ENCODE results near the gene MAP3K13. TPM values are rescaled to one million over a fixed set of nuclear protein-coding genes. Genes with fewer than 3 reads are reported as not detected.

Gene MAP3K13
- total RNA-seq, 2 experiments from 2014 or later: 9.9 to 13.9 TPM

GRCh38 chr3:185330238-185330637 lies 32.7 kb upstream of the MAP3K13 start:
- no peak for DNase-seq
- no peak for ATAC-seq
- CTCF ChIA-PET: interaction anchor here (0.6 to 0.9 kb wide), 3 partner anchors 22 to 768 kb away, joined by 3 read pairs; no protein-coding TSS in a partner anchor

GRCh38 chr3:185330644-185331043 lies 32.3 kb upstream of the MAP3K13 start:
- DNase-seq (no peak), ATAC-seq (no peak)
- CTCF ChIA-PET: interaction anchor here (0.6 to 0.9 kb wide), 3 partner anchors 22 to 768 kb away, joined by 3 read pairs; no protein-coding TSS in a partner anchor
- H3K4me1 Mint-ChIP-seq: peaks cover 9% of the 10 kb centered on the region
- H3K9me3 Mint-ChIP-seq (ENCODE audit: low read depth): no peaks in the 10 kb centered on the region
- peaks cover 2% of the 10 kb centered on the region for H3K27me3 Mint-ChIP-seq
- H3K27ac Mint-ChIP-seq: no peak overlapping the region
- no peaks in the 10 kb centered on the region for H3K36me3 Mint-ChIP-seq
- H3K4me3 Mint-ChIP-seq: no peak overlapping the region

More at GRCh38 chr3:185330238-185330637, 32.7 kb upstream of the MAP3K13 start:
- Mint-ChIP-seq H3K27ac (no peak overlapping the region), H3K4me1 (peaks cover 8% of the 10 kb centered on the region), H3K4me3 (no peak overlapping the region), H3K36me3 (no peaks in the 10 kb centered on the region), H3K27me3 (peaks cover 2% of the 10 kb centered on the region), H3K9me3 (ENCODE audit: low read depth) (no peaks in the 10 kb centered on the region)

- ATAC-seq (peak; percentile 97), DNase-seq (no peak)
- CTCF ChIA-PET: interaction anchor here (0.7 to 1.2 kb wide), 2 partner anchors 9 to 21 kb away, joined by 3 read pairs; no protein-coding TSS in a partner anchor
- H3K9me3 Mint-ChIP-seq (ENCODE audit: low read depth): no peaks in the 10 kb centered on the region
- H3K4me3 Mint-ChIP-seq: no peak overlapping the region
- H3K36me3 Mint-ChIP-seq: no peaks in the 10 kb centered on the region
- H3K27me3 Mint-ChIP-seq: no peaks in the 10 kb centered on the region
- peak overlapping the region; percentile 47 for H3K27ac Mint-ChIP-seq
- peaks cover 13% of the 10 kb centered on the region for H3K4me1 Mint-ChIP-seq
Measured at GRCh38 chr3:185332026-185332735, 30.8 kb upstream of the MAP3K13 start.

GRCh38 chr3:185335799-185336198 lies 27.1 kb upstream of the MAP3K13 start:
- Mint-ChIP-seq H3K27ac (no peak overlapping the region), H3K9me3 (ENCODE audit: low read depth) (no peaks in the 10 kb centered on the region), H3K4me1 (peaks cover 13% of the 10 kb centered on the region), H3K36me3 (no peaks in the 10 kb centered on the region), H3K27me3 (no peaks in the 10 kb centered on the region), H3K4me3 (no peak overlapping the region)
- ATAC-seq (no peak), DNase-seq (no peak)
- CTCF ChIA-PET: interaction anchor here (0.6 kb wide), 1 partner anchor 1641 kb away, joined by 3 read pairs; no protein-coding TSS in a partner anchor

GRCh38 chr3:185337231-185337816 lies 25.6 kb upstream of the MAP3K13 start:
- H3K27me3 Mint-ChIP-seq: no peaks in the 10 kb centered on the region
- CTCF ChIA-PET: interaction anchor here (1.2 kb wide), 1 partner anchor 16 kb away, joined by 3 read pairs; no protein-coding TSS in a partner anchor

GRCh38 chr3:185339945-185340344 lies 23.0 kb upstream of the MAP3K13 start:
- Mint-ChIP-seq H3K36me3 (no peaks in the 10 kb centered on the region), H3K9me3 (ENCODE audit: low read depth) (no peaks in the 10 kb centered on the region)
- CTCF ChIA-PET: no interaction called here

More at GRCh38 chr3:185337231-185337816, 25.6 kb upstream of the MAP3K13 start:
- no peak overlapping the region for H3K27ac Mint-ChIP-seq
- H3K9me3 Mint-ChIP-seq (ENCODE audit: low read depth): no peaks in the 10 kb centered on the region
- H3K4me3 Mint-ChIP-seq: no peak overlapping the region
- H3K36me3 Mint-ChIP-seq: no peaks in the 10 kb centered on the region
- ATAC-seq: no peak
- no peak for DNase-seq
- H3K4me1 Mint-ChIP-seq: peaks cover 13% of the 10 kb centered on the region

GRCh38 chr3:185340751-185341150 lies 22.2 kb upstream of the MAP3K13 start:
- Mint-ChIP-seq H3K4me1 (peaks cover 17% of the 10 kb centered on the region), H3K27ac (no peak overlapping the region), H3K36me3 (no peaks in the 10 kb centered on the region), H3K27me3 (no peaks in the 10 kb centered on the region), H3K9me3 (ENCODE audit: low read depth) (no peaks in the 10 kb centered on the region), H3K4me3 (no peak overlapping the region)
- DNase-seq: no peak
- CTCF ChIA-PET: interaction anchor here (1.3 kb wide), 1 partner anchor 9 kb away, joined by 3 read pairs; no protein-coding TSS in a partner anchor
- ATAC-seq: no peak

More at GRCh38 chr3:185339945-185340344, 23.0 kb upstream of the MAP3K13 start:
- H3K4me3 Mint-ChIP-seq: no peak overlapping the region
- peaks cover 19% of the 10 kb centered on the region for H3K4me1 Mint-ChIP-seq
- no peak overlapping the region for H3K27ac Mint-ChIP-seq
- no peaks in the 10 kb centered on the region for H3K27me3 Mint-ChIP-seq
- no peak for ATAC-seq
- no peak for DNase-seq

- Mint-ChIP-seq H3K27me3 (no peaks in the 10 kb centered on the region), H3K27ac (no peak overlapping the region), H3K4me3 (no peak overlapping the region), H3K4me1 (peaks cover 14% of the 10 kb centered on the region), H3K9me3 (ENCODE audit: low read depth) (no peaks in the 10 kb centered on the region), H3K36me3 (no peaks in the 10 kb centered on the region)
- CTCF ChIA-PET: interaction anchor here (0.9 to 1.3 kb wide), 2 partner anchors 10 to 34 kb away, joined by 3 read pairs; no protein-coding TSS in a partner anchor
- DNase-seq: no peak
- no peak for ATAC-seq
Measured at GRCh38 chr3:185341616-185342458, 21.1 kb upstream of the MAP3K13 start.

GRCh38 chr3:185342459-185343174 lies 20.3 kb upstream of the MAP3K13 start:
- peaks cover 14% of the 10 kb centered on the region for H3K4me1 Mint-ChIP-seq
- H3K4me3 Mint-ChIP-seq: no peak overlapping the region
- no peaks in the 10 kb centered on the region for H3K36me3 Mint-ChIP-seq
- H3K27me3 Mint-ChIP-seq: peaks cover 2% of the 10 kb centered on the region
- no peak for DNase-seq
- ATAC-seq: peak; percentile 58
- CTCF ChIA-PET: interaction anchor here (0.9 kb wide), 1 partner anchor 34 kb away, joined by 3 read pairs; no protein-coding TSS in a partner anchor
- H3K9me3 Mint-ChIP-seq (ENCODE audit: low read depth): no peaks in the 10 kb centered on the region
- peak overlapping the region; percentile 56 for H3K27ac Mint-ChIP-seq

GRCh38 chr3:185347399-185347798 lies 15.5 kb upstream of the MAP3K13 start:
- Mint-ChIP-seq H3K27ac (no peak overlapping the region), H3K4me1 (peaks cover 9% of the 10 kb centered on the region), H3K4me3 (no peak overlapping the region), H3K36me3 (no peaks in the 10 kb centered on the region), H3K27me3 (peaks cover 10% of the 10 kb centered on the region), H3K9me3 (ENCODE audit: low read depth) (no peaks in the 10 kb centered on the region)
- CTCF ChIA-PET: interaction anchor here (1.7 kb wide), 1 partner anchor 10 kb away, joined by 5 read pairs; no protein-coding TSS in a partner anchor
- DNase-seq (no peak), ATAC-seq (no peak)

- Mint-ChIP-seq H3K4me1 (no peaks in the 10 kb centered on the region), H3K36me3 (no peaks in the 10 kb centered on the region), H3K27me3 (peaks cover 17% of the 10 kb centered on the region), H3K4me3 (no peak overlapping the region), H3K27ac (no peak overlapping the region), H3K9me3 (ENCODE audit: low read depth) (no peaks in the 10 kb centered on the region)
- CTCF ChIA-PET: no interaction called here
- DNase-seq (no peak), ATAC-seq (no peak)
Measured at GRCh38 chr3:185350841-185351240, 12.1 kb upstream of the MAP3K13 start.

GRCh38 chr3:185351396-185351795 lies 11.5 kb upstream of the MAP3K13 start:
- CTCF ChIA-PET: no interaction called here
- H3K4me1 Mint-ChIP-seq: no peaks in the 10 kb centered on the region
- H3K4me3 Mint-ChIP-seq: no peak overlapping the region
- no peak overlapping the region for H3K27ac Mint-ChIP-seq
- H3K36me3 Mint-ChIP-seq: no peaks in the 10 kb centered on the region
- DNase-seq: no peak
- no peak for ATAC-seq
- no peaks in the 10 kb centered on the region for H3K9me3 Mint-ChIP-seq (ENCODE audit: low read depth)
- H3K27me3 Mint-ChIP-seq: peaks cover 19% of the 10 kb centered on the region
